Upper lobe of right lung (tissue), 1 donor: ENCODE measurements around the gene SLC12A6. TPM values are rescaled to one million over a fixed set of nuclear protein-coding genes. Genes with fewer than 3 reads are reported as not detected.
A peak's percentile ranks its signal among the peaks of the same experiment; 100 is the strongest.

Experiments used
- ATAC-seq: fragments of 200-7000 bp; cut with Tn5 transposase; one replicate; pipeline ENCODE4 v1.9.1; 2020; ENCODE audit warnings: mild to moderate bottlenecking, moderate library complexity
- DNase-seq: peaks from one replicate; pipeline ENCODE4 v3.0.0-alpha.2; 2020
- H3K27ac ChIP-seq: fragments of 200-600 bp; one replicate; pipeline ENCODE4 v1.8.0; 2022
- H3K27me3 ChIP-seq: fragments of 200-600 bp; one replicate; pipeline ENCODE4 v1.8.0; 2022; ENCODE audit warnings: mild to moderate bottlenecking
- H3K36me3 ChIP-seq: fragments of 200-600 bp; one replicate; pipeline ENCODE4 v1.8.0; 2022
- H3K4me1 ChIP-seq: fragments of 200-600 bp; one replicate; pipeline ENCODE4 v1.8.0; 2022
- H3K4me3 ChIP-seq: fragments of 200-600 bp; one replicate; pipeline ENCODE4 v1.8.0; 2022; ENCODE audit warnings: mild to moderate bottlenecking
- H3K9me3 ChIP-seq: fragments of 200-600 bp; one replicate; pipeline ENCODE4 v1.8.0; 2022
- intact Hi-C: fragments of 100-400 bp; cut with DNase I; formaldehyde crosslinking; loops from one replicate; pipeline ENCODE4 v1.11.0; 2022
- total RNA-seq: library from RNA; stranded (reverse); fragmentation: NEBNext Ultra II Directional; extraction: Animal tissue kit (Norgen Biotek cat#: 25700); gene quantifications from one replicate; pipeline ENCODE4 v1.2.1, GENCODE V29; 2021
- TF ChIP-seq, protein P1 (sequence below): fragments of 200-600 bp; IDR thresholded peaks from one replicate; pipeline ENCODE4 v1.8.0; 2022; ENCODE audit warnings: antibody characterized with exemption
- donor health status: DM: no; HTN: yes; CAD: no; lungs with severe emphysema.

SLC12A6 gene
- total RNA-seq, 1 donor from 2014 or later, result 44.9 TPM

DNA sequence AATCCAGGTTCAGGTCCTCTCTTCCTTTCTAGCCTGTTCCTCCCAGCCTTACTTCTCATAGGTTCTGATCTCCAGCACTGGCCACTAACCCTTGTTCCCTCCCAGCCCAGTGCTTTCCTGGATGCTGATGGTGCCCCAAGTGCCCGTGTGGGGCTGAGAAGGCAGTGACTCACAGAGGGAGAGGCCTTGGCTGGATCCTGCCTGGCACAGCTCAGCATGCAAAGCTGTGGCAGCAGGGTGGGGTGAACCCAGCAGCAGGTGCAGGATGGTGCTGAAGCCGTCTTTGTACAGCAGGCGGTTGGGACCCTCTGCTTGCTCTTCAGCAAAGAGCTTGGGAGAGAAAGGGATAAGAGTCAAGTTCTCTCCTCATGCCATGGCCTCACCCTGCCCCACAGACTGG lies 21.8 kb upstream of the SLC12A6 start:
- intact Hi-C loops, result no loop called here
- Histone ChIP-seq H3K9me3 (no peaks in the 10 kb centered on the region), H3K4me1 (no peaks in the 10 kb centered on the region), H3K36me3 (peaks cover 25% of the 10 kb centered on the region), H3K27me3 (no peaks in the 10 kb centered on the region), H3K27ac (no peak overlapping the region), H3K4me3 (no peak overlapping the region)
- DNase-seq (peak; percentile 47), ATAC-seq (no peak)
- TF ChIP-seq, protein P1, sequence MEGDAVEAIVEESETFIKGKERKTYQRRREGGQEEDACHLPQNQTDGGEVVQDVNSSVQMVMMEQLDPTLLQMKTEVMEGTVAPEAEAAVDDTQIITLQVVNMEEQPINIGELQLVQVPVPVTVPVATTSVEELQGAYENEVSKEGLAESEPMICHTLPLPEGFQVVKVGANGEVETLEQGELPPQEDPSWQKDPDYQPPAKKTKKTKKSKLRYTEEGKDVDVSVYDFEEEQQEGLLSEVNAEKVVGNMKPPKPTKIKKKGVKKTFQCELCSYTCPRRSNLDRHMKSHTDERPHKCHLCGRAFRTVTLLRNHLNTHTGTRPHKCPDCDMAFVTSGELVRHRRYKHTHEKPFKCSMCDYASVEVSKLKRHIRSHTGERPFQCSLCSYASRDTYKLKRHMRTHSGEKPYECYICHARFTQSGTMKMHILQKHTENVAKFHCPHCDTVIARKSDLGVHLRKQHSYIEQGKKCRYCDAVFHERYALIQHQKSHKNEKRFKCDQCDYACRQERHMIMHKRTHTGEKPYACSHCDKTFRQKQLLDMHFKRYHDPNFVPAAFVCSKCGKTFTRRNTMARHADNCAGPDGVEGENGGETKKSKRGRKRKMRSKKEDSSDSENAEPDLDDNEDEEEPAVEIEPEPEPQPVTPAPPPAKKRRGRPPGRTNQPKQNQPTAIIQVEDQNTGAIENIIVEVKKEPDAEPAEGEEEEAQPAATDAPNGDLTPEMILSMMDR, result no peak

DNA sequence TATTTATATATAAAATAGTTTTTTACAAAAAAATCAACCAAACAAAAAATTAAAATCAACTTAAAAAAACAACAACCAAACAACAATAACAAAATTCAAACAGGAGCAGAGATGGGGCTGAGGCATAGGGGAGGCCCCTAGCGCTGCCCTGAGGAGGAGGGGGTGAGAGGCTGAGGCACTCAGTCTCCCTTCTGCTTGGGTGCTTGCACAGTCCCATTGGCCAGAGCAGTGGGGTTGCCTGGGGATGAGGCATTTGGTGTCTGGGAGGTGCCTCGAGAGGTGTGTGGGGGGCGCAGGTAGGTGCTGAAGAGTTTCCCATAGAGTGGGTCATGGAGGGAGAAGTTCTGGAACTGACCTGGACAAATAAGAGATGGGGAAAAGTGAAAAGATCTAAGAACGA lies 21.4 kb upstream of the SLC12A6 start:
- H3K4me3 ChIP-seq, result no peak overlapping the region
- H3K4me1 ChIP-seq, result no peaks in the 10 kb centered on the region
- no peaks in the 10 kb centered on the region for H3K9me3 ChIP-seq
- no peaks in the 10 kb centered on the region for H3K27me3 ChIP-seq
- intact Hi-C loops, result no loop called here
- no peak for ATAC-seq
- TF ChIP-seq, protein P1, result no peak
- peaks cover 25% of the 10 kb centered on the region for H3K36me3 ChIP-seq
- H3K27ac ChIP-seq, result no peak overlapping the region
- DNase-seq, result peak; percentile 26

DNA sequence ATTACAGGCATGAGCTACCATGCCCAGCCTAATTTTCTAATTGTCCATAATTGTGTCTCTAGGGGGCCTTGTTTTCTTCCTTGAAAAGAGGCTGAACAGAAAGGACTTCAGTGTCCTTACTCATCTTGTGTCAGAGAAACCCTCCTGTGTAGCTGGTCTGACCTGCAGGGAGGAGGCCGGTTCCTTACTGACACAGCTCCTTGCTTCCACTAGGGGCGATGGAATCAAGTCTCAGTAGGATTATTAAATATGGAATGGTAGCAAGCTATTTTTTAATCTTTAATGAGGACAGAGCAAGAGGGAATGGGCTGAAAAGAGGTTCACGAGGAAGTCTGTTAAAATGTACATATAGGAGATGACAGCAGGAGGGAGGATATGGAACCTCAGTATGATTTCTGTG lies 20.8 kb upstream of the SLC12A6 start:
- no peaks in the 10 kb centered on the region for H3K27me3 ChIP-seq
- H3K27ac ChIP-seq, result no peak overlapping the region
- intact Hi-C loops, result no loop called here
- TF ChIP-seq, protein P1, result no peak
- H3K4me1 ChIP-seq, result no peaks in the 10 kb centered on the region
- DNase-seq, result no peak
- H3K9me3 ChIP-seq, result no peaks in the 10 kb centered on the region
- H3K36me3 ChIP-seq, result peaks cover 25% of the 10 kb centered on the region
- no peak overlapping the region for H3K4me3 ChIP-seq
- no peak for ATAC-seq

DNA sequence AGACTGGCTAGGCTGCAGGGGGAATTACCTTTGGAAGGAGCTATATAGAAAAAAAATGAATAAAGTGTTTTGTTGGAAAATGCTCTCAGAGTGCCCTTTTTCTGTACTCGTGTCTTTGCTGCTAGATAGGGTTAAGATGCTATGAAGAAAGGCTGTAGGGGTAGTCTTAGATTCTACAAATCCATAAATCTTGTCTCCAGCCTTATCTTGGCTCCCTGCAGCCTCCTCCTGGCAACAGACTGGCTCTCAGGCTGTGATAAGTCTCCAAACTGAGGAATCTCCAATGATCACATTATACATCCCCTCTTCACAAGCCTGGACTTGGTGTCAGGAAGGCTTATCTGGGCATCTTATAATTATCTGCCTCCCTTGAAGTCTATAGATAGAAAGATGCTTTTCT lies 20.1 kb upstream of the SLC12A6 start:
- peaks cover 25% of the 10 kb centered on the region for H3K36me3 ChIP-seq
- no peak overlapping the region for H3K4me3 ChIP-seq
- intact Hi-C loops, result no loop called here
- no peak overlapping the region for H3K27ac ChIP-seq
- H3K9me3 ChIP-seq, result no peaks in the 10 kb centered on the region
- H3K4me1 ChIP-seq, result no peaks in the 10 kb centered on the region
- no peaks in the 10 kb centered on the region for H3K27me3 ChIP-seq
- TF ChIP-seq, protein P1, result no peak
- ATAC-seq (no peak), DNase-seq (no peak)

DNA sequence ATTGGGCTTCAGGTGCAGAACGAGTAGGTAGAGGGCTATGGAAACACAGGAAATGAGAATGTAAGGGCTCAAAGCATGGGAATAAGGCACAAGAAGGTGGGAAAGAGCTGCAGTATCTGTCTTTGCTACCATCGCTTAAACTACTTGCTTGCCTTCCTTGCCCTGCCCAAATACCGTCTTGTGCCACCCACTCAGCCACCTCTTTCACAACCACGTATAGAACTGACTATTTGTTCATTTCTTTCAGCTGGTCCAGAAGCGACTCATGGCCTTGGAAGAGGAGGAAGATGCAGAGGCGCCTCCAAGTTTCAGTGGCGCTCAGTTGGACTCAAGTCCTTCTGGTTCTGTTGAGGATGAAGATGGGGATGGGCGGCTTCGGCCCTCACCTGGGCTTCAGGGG lies 17.7 kb upstream of the SLC12A6 start:
- Histone ChIP-seq H3K9me3 (no peaks in the 10 kb centered on the region), H3K27ac (no peak overlapping the region), H3K4me3 (no peak overlapping the region), H3K4me1 (no peaks in the 10 kb centered on the region), H3K27me3 (no peaks in the 10 kb centered on the region), H3K36me3 (peaks cover 18% of the 10 kb centered on the region)
- intact Hi-C loops, result no loop called here
- DNase-seq (no peak), ATAC-seq (no peak)
- TF ChIP-seq, protein P1, result no peak

DNA sequence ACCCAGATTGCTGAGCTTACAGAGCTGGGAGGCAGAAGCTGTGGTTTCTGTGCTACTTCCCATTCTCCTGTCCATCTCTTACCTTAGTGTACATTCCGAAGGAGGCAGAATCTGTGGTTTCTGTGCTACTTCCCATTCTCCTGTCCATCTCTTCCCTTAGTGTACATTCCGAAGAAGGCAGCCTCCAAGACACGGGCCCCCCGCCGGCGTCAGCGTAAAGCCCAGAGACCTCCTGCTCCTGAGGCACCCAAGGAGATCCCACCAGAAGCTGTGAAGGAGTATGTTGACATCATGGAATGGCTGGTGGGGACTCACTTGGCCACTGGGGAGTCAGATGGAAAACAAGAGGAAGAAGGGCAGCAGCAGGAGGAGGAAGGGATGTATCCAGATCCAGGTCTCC lies 16.7 kb upstream of the SLC12A6 start:
- no peaks in the 10 kb centered on the region for H3K9me3 ChIP-seq
- TF ChIP-seq, protein P1, result no peak
- H3K4me3 ChIP-seq, result no peak overlapping the region
- peaks cover 10% of the 10 kb centered on the region for H3K36me3 ChIP-seq
- peak; percentile 11 for DNase-seq
- intact Hi-C loops, result no loop called here
- no peaks in the 10 kb centered on the region for H3K4me1 ChIP-seq
- no peaks in the 10 kb centered on the region for H3K27me3 ChIP-seq
- ATAC-seq, result no peak
- no peak overlapping the region for H3K27ac ChIP-seq
